Measurements from ENCODE around the gene ERG.

ERG gene

GRCh38 chr21:38474124-38474523 lies 24.2 kb downstream of the ERG start:
- no peak for DNase-seq (ENCODE audit: low read depth)

DNA sequence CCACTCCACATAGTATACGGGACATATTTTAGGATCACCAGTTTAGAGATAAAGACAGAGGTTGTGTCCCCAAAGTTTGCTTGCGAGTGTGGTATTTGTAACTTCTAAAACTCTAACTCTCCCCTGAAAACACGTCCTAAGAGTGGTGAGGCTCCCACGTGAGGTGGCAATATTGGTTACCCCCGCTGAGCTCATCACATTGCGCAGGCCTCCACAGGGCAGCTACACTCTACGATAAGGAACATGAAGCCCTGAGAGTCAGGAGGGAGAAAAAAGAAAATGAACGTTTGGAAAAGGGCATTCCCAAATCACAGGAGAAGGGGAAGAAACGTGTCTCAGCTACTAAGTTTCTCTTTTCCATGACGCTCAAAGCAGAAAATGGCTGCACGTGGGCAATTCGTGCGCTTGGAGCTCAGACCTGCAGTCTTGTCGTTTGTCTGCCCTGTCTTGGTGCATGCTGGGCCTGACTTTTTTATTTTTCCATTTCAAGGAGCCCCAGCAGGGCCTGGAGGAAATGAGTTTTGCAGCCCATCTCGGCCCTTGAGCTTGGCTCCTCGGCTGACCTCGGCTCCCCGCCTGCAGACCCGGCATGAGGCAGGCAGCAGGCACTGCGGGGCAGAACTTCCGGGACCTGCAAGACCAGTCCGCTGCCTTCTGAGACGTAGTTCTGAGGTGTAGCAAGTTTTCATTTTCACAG lies 25.7 kb downstream of the ERG start:
- DNase-seq (ENCODE audit: low read depth), result no peak

- DNase-seq (ENCODE audit: low read depth), result no peak
These were observed 26.5 kb downstream of the ERG start for GRCh38 chr21:38471766-38472165.

DNA sequence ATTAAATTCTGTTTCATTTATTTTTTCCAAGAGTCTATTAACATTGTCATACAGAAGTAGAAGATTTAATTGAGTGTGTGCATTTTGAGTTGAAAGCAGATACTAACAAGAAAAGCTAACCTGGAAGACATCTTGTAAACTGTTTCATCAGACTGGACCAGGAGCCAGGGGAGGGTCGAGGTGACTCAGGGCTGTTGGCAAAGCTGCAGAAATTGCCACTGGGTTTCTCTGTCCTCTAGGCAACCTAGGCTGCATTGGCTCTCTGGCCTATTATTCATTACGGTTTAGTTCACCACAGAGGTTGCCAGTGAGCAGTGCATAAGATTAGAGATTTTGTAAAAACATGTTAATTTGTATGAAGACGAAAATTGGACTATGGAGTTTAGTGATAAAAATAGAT lies 27.5 kb downstream of the ERG start:
- DNase-seq (ENCODE audit: low read depth), result no peak

DNA sequence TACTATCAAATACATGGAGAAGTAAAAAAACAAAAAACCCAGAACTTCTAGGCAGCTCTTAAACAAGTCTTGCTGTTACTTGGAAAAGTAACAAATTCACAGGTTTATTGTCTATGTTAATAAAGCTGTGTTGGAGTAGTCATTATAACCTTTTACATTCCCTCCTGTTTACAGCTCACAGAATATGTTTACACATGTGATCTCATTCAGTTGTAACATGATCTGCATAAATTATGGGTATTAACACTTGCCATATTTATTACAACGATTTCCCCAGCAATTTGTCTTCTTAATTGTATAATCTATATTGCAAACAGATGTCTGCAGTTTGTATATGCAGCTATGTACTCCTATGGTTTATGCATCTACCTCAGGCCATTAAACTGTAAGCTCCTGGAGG lies 28.6 kb downstream of the ERG start:
- DNase-seq (ENCODE audit: low read depth), result no peak

- DNase-seq (ENCODE audit: low read depth), result no peak
These were observed 29.3 kb downstream of the ERG start for GRCh38 chr21:38468989-38469388.

- no peak for DNase-seq (ENCODE audit: low read depth)
These were observed 30.4 kb downstream of the ERG start for GRCh38 chr21:38467911-38468310.

- no peak for DNase-seq (ENCODE audit: low read depth)
These were observed 30.9 kb downstream of the ERG start for GRCh38 chr21:38467374-38467773.

DNA sequence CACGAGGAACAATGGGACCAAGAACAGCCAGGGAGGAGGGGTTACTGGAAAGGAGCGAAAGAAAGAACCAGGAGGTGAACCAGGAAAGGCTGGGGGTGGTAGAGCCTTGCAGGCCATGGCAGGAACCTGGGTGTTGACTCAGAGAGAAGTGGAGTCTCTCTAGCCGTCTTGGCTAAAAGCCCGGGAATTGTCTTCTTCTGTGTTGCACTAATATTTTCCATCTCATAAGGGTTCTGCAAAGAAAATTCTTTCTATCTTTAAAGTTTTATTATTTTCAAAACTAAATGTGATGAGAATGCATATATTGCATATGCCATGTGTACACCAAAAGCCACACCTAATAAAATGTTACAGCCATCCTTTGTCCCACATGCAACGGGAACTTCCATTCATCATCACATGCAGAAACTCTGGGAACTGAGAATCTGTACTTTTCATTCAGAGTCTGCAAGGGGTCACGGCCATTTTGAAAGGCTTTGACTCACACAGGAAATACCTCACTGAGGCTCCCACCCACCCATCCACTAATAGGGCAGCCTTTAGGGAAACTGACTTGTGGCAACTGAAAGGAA lies 38.0 kb downstream of the ERG start:
- no peak for DNase-seq (ENCODE audit: low read depth)

DNA sequence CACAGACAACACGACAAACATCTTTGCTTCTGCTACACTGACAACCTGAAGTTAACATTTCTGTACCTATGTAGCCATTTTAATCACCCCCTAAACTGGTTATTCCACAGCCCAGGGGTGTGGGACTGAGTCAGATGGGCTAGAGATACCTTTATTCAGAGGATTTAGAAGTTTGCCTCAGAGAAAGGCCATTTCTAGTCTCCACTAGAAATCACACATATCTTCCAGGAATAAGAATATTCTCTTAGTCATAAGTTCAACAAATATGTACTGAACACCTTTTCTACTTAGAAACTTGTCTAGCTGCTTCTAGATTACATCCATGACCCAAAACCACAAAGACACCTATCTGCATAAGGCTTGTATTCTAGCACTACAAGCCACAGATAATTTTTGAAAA lies 38.8 kb downstream of the ERG start:
- no peak for DNase-seq (ENCODE audit: low read depth)

GRCh38 chr21:38455403-38455802 lies 42.9 kb downstream of the ERG start:
- no peak for DNase-seq (ENCODE audit: low read depth)

GRCh38 chr21:38454702-38455101 lies 43.6 kb downstream of the ERG start:
- no peak for DNase-seq (ENCODE audit: low read depth)

DNA sequence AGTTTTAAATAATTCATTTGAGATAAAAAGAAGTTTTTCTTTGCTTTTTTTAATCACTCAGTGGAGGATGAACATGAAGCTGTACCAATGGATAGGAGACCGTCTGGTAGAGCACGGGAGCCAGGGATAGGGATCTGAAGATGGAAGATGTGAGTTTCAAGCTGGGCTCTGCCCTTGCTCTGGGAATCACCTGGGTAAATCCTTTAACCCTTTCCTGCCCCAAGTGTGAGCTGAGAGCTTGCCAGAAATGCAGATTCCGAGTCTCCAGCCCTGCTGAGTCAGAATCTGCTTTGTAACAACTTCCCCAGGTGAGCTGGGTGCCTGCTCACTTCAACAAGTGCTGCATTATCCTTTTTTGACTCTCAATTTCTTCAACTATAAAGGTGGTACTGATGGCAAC lies 44.1 kb downstream of the ERG start:
- DNase-seq (ENCODE audit: low read depth), result no peak

- DNase-seq (ENCODE audit: low read depth), result no peak
These were observed 49.4 kb downstream of the ERG start for GRCh38 chr21:38448671-38449385.

- no peak for DNase-seq (ENCODE audit: low read depth)
These were observed 50.7 kb downstream of the ERG start for GRCh38 chr21:38447611-38448010.

DNA sequence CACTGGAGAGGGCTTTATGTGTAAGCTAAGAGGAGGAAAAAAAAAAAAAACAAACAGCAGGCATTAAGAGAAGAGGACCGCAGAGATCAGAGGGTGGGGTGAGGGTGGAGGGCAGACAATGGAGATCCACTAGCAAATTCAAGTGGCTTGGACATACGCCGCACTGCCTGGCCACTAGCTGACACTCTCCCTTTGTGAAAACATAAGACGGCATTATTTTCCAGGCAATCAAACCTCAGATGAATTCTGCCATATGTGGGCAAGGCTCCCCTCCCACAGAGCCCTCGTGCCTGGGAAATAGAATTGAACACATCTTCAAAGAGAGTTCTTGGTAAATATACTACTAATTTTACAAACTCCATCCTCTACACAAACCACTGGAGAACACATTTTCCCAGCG lies 53.6 kb downstream of the ERG start:
- DNase-seq (ENCODE audit: low read depth), result no peak

DNA sequence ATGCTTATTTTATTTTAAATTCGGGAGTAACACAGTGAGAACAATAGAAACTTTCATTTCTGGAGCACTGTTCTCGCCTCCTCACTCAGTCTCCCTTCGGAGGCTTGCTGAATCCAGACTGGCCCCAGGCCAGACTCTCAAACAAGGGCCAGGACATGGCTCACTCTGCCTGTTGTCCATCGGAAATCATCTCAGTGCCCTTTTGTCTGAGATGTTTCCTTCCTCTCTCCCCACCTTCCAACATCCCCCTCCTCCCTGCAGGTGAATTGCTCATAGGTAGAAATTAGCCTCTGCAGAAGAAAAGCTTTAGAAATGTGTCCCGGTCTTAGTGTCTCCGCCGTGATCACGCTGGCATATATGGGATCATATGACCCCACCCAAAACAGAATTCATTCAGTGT lies 55.2 kb downstream of the ERG start:
- DNase-seq (ENCODE audit: low read depth), result no peak

- DNase-seq (ENCODE audit: low read depth), result no peak
These were observed 57.1 kb downstream of the ERG start for GRCh38 chr21:38441153-38441552.

DNA sequence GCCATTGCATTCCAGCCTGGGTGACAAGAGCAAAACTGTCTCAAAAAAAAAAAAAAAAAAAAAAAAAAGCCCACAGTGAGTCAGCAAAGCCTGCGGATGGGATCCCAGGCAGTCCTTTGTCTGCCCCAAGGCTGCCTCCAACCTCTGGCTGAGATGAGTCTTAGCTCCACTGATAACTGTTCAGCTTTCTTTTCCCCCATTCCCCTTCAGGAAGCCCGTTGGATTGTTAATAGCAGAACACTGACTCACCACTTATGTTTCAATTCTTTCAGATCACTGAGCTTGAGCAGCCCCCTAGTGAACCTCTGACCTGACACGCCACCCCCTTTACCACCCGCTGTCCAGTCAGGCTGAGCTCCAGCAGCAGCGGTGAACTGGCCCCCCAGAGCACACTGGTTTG lies 57.5 kb downstream of the ERG start:
- no peak for DNase-seq (ENCODE audit: low read depth)

- no peak for DNase-seq (ENCODE audit: low read depth)
These were observed 58.3 kb downstream of the ERG start for GRCh38 chr21:38439957-38440356.

DNA sequence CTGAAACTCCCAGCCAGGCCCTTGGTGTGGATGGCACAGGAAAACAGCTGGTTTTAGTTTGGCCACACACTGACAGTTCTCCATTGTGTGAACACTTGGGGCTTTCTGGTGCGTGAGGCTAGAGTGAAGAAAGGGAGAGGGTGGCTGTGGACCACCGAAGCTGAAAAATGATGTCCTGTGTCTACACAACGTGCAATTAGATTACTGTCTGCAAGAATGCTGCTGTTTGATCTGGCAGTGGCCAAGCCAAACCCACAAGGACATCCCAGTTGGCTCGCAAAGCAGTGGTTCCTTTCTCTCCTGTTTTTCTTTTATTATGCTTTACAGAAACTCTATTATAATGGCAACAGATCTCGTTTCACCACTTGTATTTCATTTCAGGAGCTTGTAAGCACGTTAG lies 58.9 kb downstream of the ERG start:
- DNase-seq (ENCODE audit: low read depth), result no peak

GRCh38 chr21:38438462-38438893 lies 59.8 kb downstream of the ERG start:
- no peak for DNase-seq (ENCODE audit: low read depth)

DNA sequence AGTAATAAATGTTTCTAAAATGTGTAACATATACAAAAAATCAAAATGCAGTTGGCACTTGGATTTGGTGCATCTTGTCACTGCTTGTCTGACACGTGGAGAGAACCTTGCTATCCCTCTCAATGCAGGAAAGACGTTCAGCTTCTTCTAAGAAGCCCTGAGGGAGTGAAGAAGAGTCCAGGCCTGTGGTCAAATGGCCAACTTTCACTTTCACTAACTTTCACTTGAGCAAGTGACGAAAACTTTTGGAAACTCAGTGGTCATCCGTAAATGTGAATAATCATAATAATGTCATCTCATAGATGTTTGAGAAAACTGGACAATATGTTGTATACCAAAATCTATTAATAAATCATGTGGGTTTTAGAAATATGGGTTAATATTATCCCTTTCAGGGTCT lies 61.9 kb downstream of the ERG start:
- no peak for DNase-seq (ENCODE audit: low read depth)
